Stromal cell of bone marrow (primary cell): ENCODE measurements around the gene GAB2.
"Not testable (repeated sequence)": the region's sequence is repeated elsewhere in the genome, so short reads cannot be mapped to it uniquely, and the experiment has no call there.

Experiments
- DNase-seq: peaks from one replicate; pipeline ENCODE4 v3.0.0-alpha.2; 2012; ENCODE audit warnings: low read depth

Gene GAB2

GRCh38 chr11:78277314-78277994, 140.2 kb downstream of the GAB2 start:
- no peak for DNase-seq

- DNase-seq: no peak
Measured at GRCh38 chr11:78276311-78276710, 141.3 kb downstream of the GAB2 start.

DNA sequence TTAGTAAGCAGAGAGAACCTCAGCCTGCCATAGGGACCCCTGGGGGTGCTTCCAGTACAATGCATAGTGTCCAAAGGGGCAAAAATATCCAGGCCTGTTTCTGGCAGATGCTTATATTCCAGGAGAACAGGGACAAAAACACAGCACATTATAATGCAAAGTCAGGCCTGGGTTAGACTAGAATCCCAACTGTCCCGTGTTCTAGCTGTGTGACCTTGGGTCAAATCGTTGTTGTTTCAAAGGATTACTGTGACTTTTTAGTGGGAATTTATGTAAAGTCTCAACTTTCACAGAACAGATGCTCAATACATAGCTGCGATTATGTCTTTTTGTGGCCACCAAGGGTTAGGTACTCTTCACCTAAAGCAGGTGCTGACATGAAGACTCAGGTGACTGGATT, 142.9 kb downstream of the GAB2 start:
- no peak for DNase-seq

GRCh38 chr11:78272625-78273269, 144.9 kb downstream of the GAB2 start:
- DNase-seq: not testable (repeated sequence)

GRCh38 chr11:78271801-78272200, 145.8 kb downstream of the GAB2 start:
- DNase-seq: not testable (repeated sequence)

- no peak for DNase-seq
Measured at GRCh38 chr11:78270971-78271370, 146.6 kb downstream of the GAB2 start.

GRCh38 chr11:78269806-78270205, 147.8 kb downstream of the GAB2 start:
- DNase-seq: no peak

GRCh38 chr11:78268591-78269410, 148.8 kb downstream of the GAB2 start:
- peak; percentile 83 for DNase-seq

- no peak for DNase-seq
Measured at GRCh38 chr11:78266451-78266850, 151.2 kb downstream of the GAB2 start.

DNA sequence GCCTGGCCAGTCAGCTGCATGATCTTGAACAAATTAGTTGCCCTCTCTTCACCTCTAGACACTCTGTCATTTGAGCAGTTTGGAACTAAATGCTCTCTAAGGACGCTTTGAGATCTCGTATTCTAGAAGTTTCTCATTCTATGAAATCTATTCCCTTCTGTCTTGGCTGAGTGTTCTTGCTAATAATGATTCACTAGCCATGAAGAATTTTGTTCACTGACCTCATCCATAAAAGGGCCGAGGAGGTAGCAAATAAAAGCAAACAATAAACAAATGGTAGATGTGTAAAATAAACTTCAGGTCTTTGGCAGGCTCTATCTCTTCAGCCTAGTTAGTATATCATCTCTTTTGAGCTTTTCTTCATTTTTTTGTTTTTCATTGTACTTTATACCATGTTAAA, 152.3 kb downstream of the GAB2 start:
- DNase-seq: no peak

GRCh38 chr11:78262691-78263090, 154.9 kb downstream of the GAB2 start:
- no peak for DNase-seq

DNA sequence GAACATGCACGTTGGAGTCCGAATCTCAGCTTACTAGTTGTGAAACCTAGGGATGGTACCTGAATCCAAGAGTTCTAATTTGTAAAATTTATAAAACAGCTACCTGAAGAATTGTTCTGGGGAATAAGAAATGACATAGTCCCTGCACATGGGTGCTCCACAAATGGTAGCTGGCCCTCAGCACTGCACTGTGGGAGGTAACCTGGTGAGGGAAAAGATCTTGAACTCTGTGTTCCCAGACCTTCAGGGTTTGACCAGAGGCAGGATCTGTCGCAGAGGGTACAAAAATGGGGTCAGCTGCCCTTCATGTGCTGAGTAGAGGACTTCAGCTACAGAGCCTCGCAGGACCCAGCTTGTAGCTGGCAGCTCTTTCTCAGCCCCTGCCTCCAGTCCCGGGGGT, 155.4 kb downstream of the GAB2 start:
- DNase-seq: no peak

DNA sequence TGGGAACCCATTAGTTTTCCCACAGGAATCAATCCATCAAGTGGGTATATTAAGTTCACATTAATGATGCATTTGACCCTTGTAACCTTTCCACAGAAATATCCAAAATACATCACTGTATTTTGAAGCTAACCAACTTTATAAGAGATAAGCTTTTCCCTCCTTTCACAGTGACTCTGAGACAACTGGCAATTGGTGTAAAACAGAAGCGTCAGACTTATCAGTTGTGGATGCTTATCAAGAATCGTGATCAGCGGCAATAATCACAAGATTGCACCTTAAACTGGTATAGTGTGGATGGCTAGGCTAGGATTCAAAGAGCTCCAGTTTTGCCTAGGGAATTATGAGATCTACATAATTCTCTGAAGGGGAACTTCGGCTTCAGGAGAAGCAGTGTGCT, 155.8 kb downstream of the GAB2 start:
- no peak for DNase-seq

- DNase-seq: no peak
Measured at GRCh38 chr11:78261367-78261766, 156.3 kb downstream of the GAB2 start.

DNA sequence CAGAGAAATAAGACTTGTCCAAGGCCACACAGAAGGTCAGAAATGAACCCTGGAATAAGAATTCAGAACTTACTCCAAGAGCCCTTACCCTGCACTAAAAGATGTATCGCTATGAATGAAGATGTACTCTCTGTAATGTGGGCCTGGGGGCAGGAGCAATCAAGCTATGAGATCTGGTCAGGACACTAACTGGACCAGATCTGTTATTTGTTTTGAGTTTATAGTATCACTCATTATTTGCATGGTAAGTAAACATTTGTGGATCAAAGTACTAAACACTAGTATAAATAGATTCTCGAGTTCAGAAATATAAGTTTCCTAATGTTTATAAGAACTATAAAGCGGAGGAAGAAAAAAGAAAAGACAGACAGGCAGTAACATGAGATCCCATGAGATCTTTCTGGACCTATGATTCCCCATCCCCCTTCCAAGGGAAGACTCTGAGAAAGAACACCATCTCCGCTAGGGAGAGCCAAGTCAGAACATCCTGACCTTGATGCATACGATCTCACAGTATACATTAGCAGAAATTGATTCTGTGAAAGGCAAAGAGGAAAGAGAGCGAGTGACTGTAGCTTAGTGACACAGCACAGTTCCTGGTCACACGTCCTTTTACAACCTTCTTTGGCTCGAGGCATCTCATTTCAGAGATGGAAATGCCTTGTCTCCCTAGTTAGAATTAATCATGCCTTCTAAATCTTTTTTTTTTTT, 157.7 kb downstream of the GAB2 start:
- no peak for DNase-seq

DNA sequence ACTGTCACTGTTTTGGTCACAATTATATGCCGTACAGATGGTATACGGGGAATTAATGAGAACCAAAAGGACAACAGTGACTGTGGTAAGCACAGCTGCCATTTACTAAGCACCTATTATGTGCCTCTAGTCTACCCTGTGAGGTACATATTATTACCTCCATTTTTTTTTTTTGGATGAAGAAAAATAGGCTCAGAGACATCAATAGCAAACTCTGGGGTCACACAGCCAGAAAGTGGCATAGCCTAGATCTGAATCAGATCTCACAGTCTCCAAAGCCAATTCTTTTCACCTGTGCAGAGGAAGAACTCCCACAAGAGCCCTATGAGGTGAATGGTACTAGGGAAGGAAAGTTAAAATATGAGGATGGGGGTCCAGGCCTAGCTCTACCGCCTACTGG, 160.0 kb downstream of the GAB2 start:
- DNase-seq: no peak

DNA sequence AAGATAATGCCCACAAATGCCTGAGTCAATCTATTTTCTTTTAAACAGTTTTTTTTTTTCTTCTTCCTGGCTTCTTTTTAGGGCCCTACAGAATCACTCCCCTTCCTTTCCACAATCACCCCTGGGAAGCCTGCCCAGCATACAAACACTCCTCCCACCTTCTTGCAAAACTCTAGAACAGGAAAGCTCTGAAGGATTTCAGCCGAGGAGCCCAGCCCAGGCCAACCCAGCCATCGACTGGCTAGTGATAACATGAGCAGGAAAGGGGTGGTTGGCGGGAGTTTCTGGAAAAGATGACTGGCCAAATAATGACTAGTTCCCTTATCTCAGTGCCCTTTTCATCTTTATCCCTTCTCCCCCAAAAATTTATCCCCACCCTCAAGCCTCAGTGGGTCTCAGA, 160.7 kb downstream of the GAB2 start:
- peak; percentile 90 for DNase-seq

DNA sequence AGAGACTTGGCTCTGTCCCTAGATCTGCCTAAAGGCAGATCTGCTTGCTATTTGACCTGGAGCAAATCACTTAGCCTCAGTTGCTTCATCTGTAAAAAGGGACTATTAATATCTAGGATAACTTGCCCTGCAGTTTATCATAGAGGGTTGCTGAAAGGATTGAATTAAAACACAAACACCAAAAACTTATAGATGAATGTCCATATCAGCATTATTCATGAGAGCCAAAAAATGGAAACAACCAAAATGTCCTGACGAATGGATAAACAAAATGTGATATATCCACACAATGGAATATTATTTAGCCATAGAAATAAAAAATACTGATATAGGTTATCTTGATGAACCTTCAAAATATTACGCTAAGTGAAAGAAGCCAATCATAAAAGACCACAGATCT, 161.7 kb downstream of the GAB2 start:
- DNase-seq: no peak

- no peak for DNase-seq
Measured at GRCh38 chr11:78254268-78254667, 163.4 kb downstream of the GAB2 start.

- DNase-seq: no peak
Measured at GRCh38 chr11:78253797-78254196, 163.8 kb downstream of the GAB2 start.

- DNase-seq: no peak
Measured at GRCh38 chr11:78251083-78251775, 166.4 kb downstream of the GAB2 start.

GRCh38 chr11:78250099-78250498, 167.5 kb downstream of the GAB2 start:
- DNase-seq: no peak
